GM23248 (cell line): ENCODE data around the gene HSP90B1.

ENCODE experiments used
- EZH2 ChIP-seq: fragments of 200-600 bp; sonication (generic); IDR thresholded peaks from 2 replicates; pipeline ENCODE4 v1.6.1; 2018; ENCODE audit warnings: antibody characterized with exemption, mild to moderate bottlenecking; ENCODE audit not compliant: insufficient read depth, poor library complexity, severe bottlenecking
- EZH2phosphoT487 ChIP-seq: fragments of 200-600 bp; sonication (generic); IDR thresholded peaks from 2 replicates; pipeline ENCODE4 v1.6.1; 2018; ENCODE audit warnings: antibody characterized with exemption, moderate library complexity, mild to moderate bottlenecking, low read depth; ENCODE audit not compliant: insufficient read depth

DNA sequence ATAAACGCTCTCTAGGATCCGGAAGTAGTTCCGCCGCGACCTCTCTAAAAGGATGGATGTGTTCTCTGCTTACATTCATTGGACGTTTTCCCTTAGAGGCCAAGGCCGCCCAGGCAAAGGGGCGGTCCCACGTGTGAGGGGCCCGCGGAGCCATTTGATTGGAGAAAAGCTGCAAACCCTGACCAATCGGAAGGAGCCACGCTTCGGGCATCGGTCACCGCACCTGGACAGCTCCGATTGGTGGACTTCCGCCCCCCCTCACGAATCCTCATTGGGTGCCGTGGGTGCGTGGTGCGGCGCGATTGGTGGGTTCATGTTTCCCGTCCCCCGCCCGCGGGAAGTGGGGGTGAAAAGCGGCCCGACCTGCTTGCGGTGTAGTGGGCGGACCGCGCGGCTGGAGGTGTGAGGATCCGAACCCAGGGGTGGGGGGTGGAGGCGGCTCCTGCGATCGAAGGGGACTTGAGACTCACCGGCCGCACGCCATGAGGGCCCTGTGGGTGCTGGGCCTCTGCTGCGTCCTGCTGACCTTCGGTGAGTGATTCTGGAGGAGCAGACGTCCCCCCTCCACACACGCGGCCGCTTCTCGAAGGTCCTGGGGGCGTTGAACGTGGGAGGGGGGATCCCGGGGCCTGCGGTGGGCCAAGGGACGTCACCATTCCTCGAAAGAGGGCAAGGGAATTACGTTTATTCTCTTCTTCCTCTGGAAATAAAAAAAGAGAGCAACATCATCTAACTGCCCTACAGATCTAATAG is at the start of gene HSP90B1:
- no peak for TF ChIP-seq EZH2phosphoT487
- TF ChIP-seq EZH2: no peak
